Measurements from ENCODE around the gene DUSP8.
"Not testable (repeated sequence)": the region's sequence is repeated elsewhere in the genome, so short reads cannot be mapped to it uniquely, and the experiment has no call there.

DUSP8 gene

GRCh38 chr11:1572197-1573076, at the start of gene DUSP8:
TSS of gene DUSP8 (minus strand) at chr11:1572271. CDS start at chr11:1565826, 6,445 bp downstream.
- peak; percentile 37 to 75 for DNase-seq

GRCh38 chr11:1619449-1619848, 47.4 kb upstream of the DUSP8 start:
- no peak for DNase-seq

GRCh38 chr11:1618231-1618630, 46.2 kb upstream of the DUSP8 start:
- no peak for DNase-seq

- DNase-seq: no peak
These were observed 36.3 kb upstream of the DUSP8 start, which contains the start of gene KRTAP5-3 for GRCh38 chr11:1608363-1608762. TSS of gene KRTAP5-3 (minus strand) at chr11:1608463. CDS start at chr11:1608385, 78 bp downstream.

GRCh38 chr11:1607901-1608300, 35.8 kb upstream of the DUSP8 start:
- not testable (repeated sequence) for DNase-seq

- DNase-seq: not testable (repeated sequence)
These were observed 35.2 kb upstream of the DUSP8 start for GRCh38 chr11:1607156-1607845.

- not testable (repeated sequence) for DNase-seq
These were observed 33.9 kb upstream of the DUSP8 start for GRCh38 chr11:1605923-1606322.

GRCh38 chr11:1604711-1605110, 32.6 kb upstream of the DUSP8 start:
- no peak for DNase-seq

GRCh38 chr11:1604181-1604580, 32.1 kb upstream of the DUSP8 start:
- DNase-seq: no peak

- no peak for DNase-seq
These were observed 31.6 kb upstream of the DUSP8 start for GRCh38 chr11:1603629-1604028.

GRCh38 chr11:1601663-1602062, 29.6 kb upstream of the DUSP8 start:
- not testable (repeated sequence) for DNase-seq

- no peak for DNase-seq
These were observed 28.6 kb upstream of the DUSP8 start for GRCh38 chr11:1600626-1601025.

GRCh38 chr11:1598816-1599215, 26.7 kb upstream of the DUSP8 start:
- no peak for DNase-seq

- DNase-seq: not testable (repeated sequence)
These were observed 26.3 kb upstream of the DUSP8 start for GRCh38 chr11:1598406-1598805.

- DNase-seq: no peak
These were observed 25.9 kb upstream of the DUSP8 start, which contains the start of gene KRTAP5-2 for GRCh38 chr11:1597994-1598380. TSS of gene KRTAP5-2 (minus strand) at chr11:1598294. CDS start at chr11:1598250, 44 bp downstream.

- DNase-seq: no peak
These were observed 25.4 kb upstream of the DUSP8 start for GRCh38 chr11:1597331-1597993.

GRCh38 chr11:1596576-1597121, 24.6 kb upstream of the DUSP8 start:
- DNase-seq: peak in 1 of 2 experiments; percentile 53

- DNase-seq: not testable (repeated sequence)
These were observed 24.0 kb upstream of the DUSP8 start for GRCh38 chr11:1595994-1596575.

- no peak for DNase-seq
These were observed 20.6 kb upstream of the DUSP8 start for GRCh38 chr11:1592628-1593027.

GRCh38 chr11:1589996-1590395, 17.9 kb upstream of the DUSP8 start:
- DNase-seq: no peak

GRCh38 chr11:1589191-1589963, 17.3 kb upstream of the DUSP8 start:
- DNase-seq: not testable (repeated sequence)

- no peak for DNase-seq
These were observed 14.6 kb upstream of the DUSP8 start for GRCh38 chr11:1586699-1587098.

Measured in cerebellar nuclear complex (tissue), 1 donor.